Esophagus squamous epithelium (tissue), 5 donors: ENCODE data around the gene MIEF1. TPM values are rescaled to one million over a fixed set of nuclear protein-coding genes. Genes with fewer than 3 reads are reported as not detected.

Experiments used
- DNase-seq: peaks from one replicate; lab custom pipeline; 2025; lab: John Stamatoyannopoulos, UW
- H3K27ac ChIP-seq, 4 donors: fragments of 200-600 bp; sonication (generic); one replicate each; pipeline ENCODE4 v1.5.1; 2016 to 2019; ENCODE audit warnings: mild to moderate bottlenecking in 1 of 4
- H3K27me3 ChIP-seq, 4 donors: fragments of 200-600 bp; sonication (generic); 1 replicate in 3 of 4; 2 replicates in 1 of 4; pipeline versions ENCODE4 v1.5.1 to v1.6.0; 2017 to 2021; ENCODE audit warnings: antibody characterized with exemption in 1 of 4
- H3K36me3 ChIP-seq, 3 donors: fragments of 200-600 bp; sonication (generic); one replicate each; pipeline ENCODE4 v1.5.1; 2016 to 2019
- H3K4me1 ChIP-seq, 3 donors: fragments of 200-600 bp; sonication (generic); one replicate each; pipeline ENCODE4 v1.5.1; 2017 to 2019
- H3K4me3 ChIP-seq, 4 donors: fragments of 200-600 bp; sonication (generic); 1 replicate in 3 of 4; 2 replicates in 1 of 4; pipeline ENCODE4 v1.5.1; 2016 to 2019; ENCODE audit warnings: mild to moderate bottlenecking in 2 of 4, moderate library complexity in 1 of 4
- H3K9me3 ChIP-seq, 3 donors: fragments of 200-600 bp; sonication (generic); one replicate each; pipeline ENCODE4 v1.5.1; 2016 to 2019
- CTCF ChIP-seq, 6 experiments: fragments of 450-650 bp in 4 of 6; fragments of 200-600 bp in 2 of 6; sonication (generic) in 2 of 6; IDR thresholded peaks; one replicate each; pipeline ENCODE4 v1.5.1; 2016 to 2019; ENCODE audit warnings: antibody characterized with exemption in 6 of 6, mild to moderate bottlenecking in 4 of 6, moderate library complexity in 4 of 6
- POLR2A ChIP-seq, 4 donors: fragments of 450-650 bp; IDR thresholded peaks; one replicate each; pipeline ENCODE4 v1.6.1; 2017; ENCODE audit warnings: antibody characterized with exemption in 4 of 4, mild to moderate bottlenecking in 4 of 4, moderate library complexity in 3 of 4
- WGBS, 2 donors: methylation state at CpG; one replicate each; pipeline ENCODE4 v1.1.5; 2018; 5-methylcytosine and 5-hydroxymethylcytosine counted together
- intact Hi-C: fragments of 100-400 bp; cut with DNase I; formaldehyde crosslinking; loops from one replicate; pipeline ENCODE4 v1.15.0; 2022
- total RNA-seq, 4 donors: library from RNA; depleted of rRNA; stranded (reverse); fragments of >200 nt; gene quantifications; one replicate each; pipeline ENCODE4 v1.1.0, GENCODE V29; 2016
- donor health status: DM: yes; HTN: yes; CAD: no.

The MIEF1 gene
- total RNA-seq, 4 donors from 2014 or later: 21.4 to 34.2 (median 23.9) TPM

GRCh38 chr22:39534591-39535356, 32.7 kb downstream of the MIEF1 start:
- TF ChIP-seq POLR2A (IDR thresholded peaks at IDR 0.05): no peak
- peak; percentile 91 to 99 (median 95) for TF ChIP-seq CTCF (IDR thresholded peaks at IDR 0.05)
- intact Hi-C loops: loop anchor here (5.0 kb wide), 1 partner anchor 498 kb away; no protein-coding TSS in a partner anchor
- Histone ChIP-seq H3K4me3 (peak overlapping the region in 2 of 4 donors; percentile 22 to 43), H3K36me3 (peaks cover 0 to 11% (median 0%) of the 10 kb centered on the region in 3 donors), H3K9me3 (no peaks in the 10 kb centered on the region), H3K27ac (peak overlapping the region in 2 of 4 donors; percentile 4 to 55), H3K4me1 (peaks cover 20 to 46% (median 26%) of the 10 kb centered on the region in 3 donors), H3K27me3 (no peaks in the 10 kb centered on the region)
- WGBS, 2 donors: 0% methylated on average over 11 of the region's 41 CpGs; no CpG with 5 or more reads in 1 of the 2 donors
- DNase-seq: no peak

- no peak overlapping the region for H3K4me3 ChIP-seq
- H3K9me3 ChIP-seq: no peaks in the 10 kb centered on the region
- intact Hi-C loops: loop anchor here (5.0 kb wide), 1 partner anchor 497 kb away; no protein-coding TSS in a partner anchor
- no peak for TF ChIP-seq CTCF (IDR thresholded peaks at IDR 0.05)
- TF ChIP-seq POLR2A (IDR thresholded peaks at IDR 0.05): no peak
- 40% methylated on average over 1 of the region's 13 CpGs; no CpG with 5 or more reads in 1 of the 2 donors for WGBS, 2 donors
- no peak overlapping the region for H3K27ac ChIP-seq
- H3K27me3 ChIP-seq: no peaks in the 10 kb centered on the region
- H3K4me1 ChIP-seq: peaks cover 17 to 40% (median 23%) of the 10 kb centered on the region in 3 donors
- DNase-seq: no peak
- H3K36me3 ChIP-seq: peaks cover 0 to 5% (median 0%) of the 10 kb centered on the region in 3 donors
These were observed 33.3 kb downstream of the MIEF1 start for GRCh38 chr22:39535357-39535725.

GRCh38 chr22:39535831-39536449, 33.9 kb downstream of the MIEF1 start:
- 73 to 81% methylated on average over 10 to 12 of the region's 15 CpGs for WGBS, 2 donors
- Histone ChIP-seq H3K9me3 (no peaks in the 10 kb centered on the region), H3K4me1 (peaks cover 11 to 34% (median 17%) of the 10 kb centered on the region in 3 donors), H3K36me3 (peaks cover 0 to 2% (median 0%) of the 10 kb centered on the region in 3 donors), H3K27me3 (no peaks in the 10 kb centered on the region), H3K4me3 (no peak overlapping the region), H3K27ac (no peak overlapping the region)
- TF ChIP-seq POLR2A (IDR thresholded peaks at IDR 0.05): no peak
- TF ChIP-seq CTCF (IDR thresholded peaks at IDR 0.05): no peak
- no peak for DNase-seq
- intact Hi-C loops: loop anchor here (5.0 kb wide), 1 partner anchor 496 kb away; no protein-coding TSS in a partner anchor

DNA sequence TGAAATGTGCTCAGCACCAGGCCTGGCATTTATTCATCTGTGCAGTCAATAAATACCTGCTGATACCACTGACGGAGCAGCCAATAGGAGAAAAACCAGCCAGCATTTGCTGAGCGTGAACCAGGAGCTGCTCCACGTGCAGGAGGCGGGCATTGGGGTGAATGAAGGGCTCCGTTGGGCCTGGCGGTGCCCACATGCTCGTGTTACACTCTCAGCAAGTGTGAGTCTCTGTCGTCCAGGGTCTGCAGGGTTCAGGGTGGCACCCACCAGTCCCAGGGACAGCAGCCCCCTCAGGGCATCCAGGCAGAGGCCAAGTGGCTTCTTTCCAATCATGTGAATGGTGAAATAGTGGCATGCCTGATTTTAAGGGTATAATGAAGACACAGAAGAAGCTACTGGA, 34.6 kb downstream of the MIEF1 start:
- peaks cover 0 to 2% (median 0%) of the 10 kb centered on the region in 4 donors for H3K27me3 ChIP-seq
- H3K4me1 ChIP-seq: peaks cover 3 to 27% (median 10%) of the 10 kb centered on the region in 3 donors
- 33 to 55% methylated on average over 1 to 8 of the region's 8 CpGs for WGBS, 2 donors
- H3K9me3 ChIP-seq: no peaks in the 10 kb centered on the region
- intact Hi-C loops: loop anchor here (5.0 kb wide), 1 partner anchor 496 kb away; no protein-coding TSS in a partner anchor
- no peaks in the 10 kb centered on the region for H3K36me3 ChIP-seq
- no peak for TF ChIP-seq CTCF (IDR thresholded peaks at IDR 0.05)
- H3K4me3 ChIP-seq: no peak overlapping the region
- H3K27ac ChIP-seq: no peak overlapping the region
- no peak for DNase-seq
